GM23338 (cell line): Measurements from ENCODE around the gene CCDC122. TPM values are rescaled to one million over a fixed set of nuclear protein-coding genes. Genes with fewer than 3 reads are reported as not detected.

Experiments
- ATAC-seq: fragments of 200-7000 bp; cut with Tn5 transposase; 3 replicates; pipeline ENCODE4 v1.9.1; 2020
- DNase-seq: peaks from one replicate; pipeline ENCODE4 v3.0.0-alpha.2; 2015; ENCODE audit warnings: low spot score
- H2AFZ ChIP-seq: fragments of 200-600 bp; sonication (generic); 2 replicates; pipeline ENCODE4 v1.8.0; 2016; ENCODE audit warnings: antibody characterized with exemption, mild to moderate bottlenecking, moderate library complexity
- H3F3A ChIP-seq: fragments of 200-600 bp; sonication (generic); replicated peaks from 2 replicates; pipeline ENCODE4 v1.8.0; 2017; ENCODE audit warnings: antibody characterized with exemption, mixed run types, low read depth
- H3K27ac ChIP-seq: fragments of 200-600 bp; sonication (generic); 2 replicates; pipeline ENCODE4 v1.6.1; 2016; ENCODE audit warnings: low read depth
- H3K27me3 ChIP-seq: fragments of 200-600 bp; sonication (generic); 2 replicates; pipeline ENCODE4 v1.8.0; 2016; ENCODE audit warnings: mild to moderate bottlenecking, mixed run types, moderate library complexity; ENCODE audit not compliant: insufficient read depth
- H3K36me3 ChIP-seq: fragments of 200-600 bp; sonication (generic); 2 replicates; pipeline ENCODE4 v1.8.0; 2016; ENCODE audit warnings: mild to moderate bottlenecking; ENCODE audit not compliant: insufficient read depth
- H3K4me1 ChIP-seq: fragments of 200-600 bp; sonication (generic); 2 replicates; pipeline ENCODE4 v1.8.0; 2016; ENCODE audit warnings: mild to moderate bottlenecking, moderate library complexity; ENCODE audit not compliant: insufficient read depth
- H3K4me2 ChIP-seq: fragments of 200-600 bp; sonication (generic); 2 replicates; pipeline ENCODE4 v1.7.1; 2017; ENCODE audit warnings: mixed run types
- H3K4me3 ChIP-seq: fragments of 200-600 bp; sonication (generic); 2 replicates; pipeline ENCODE4 v1.6.1; 2016; ENCODE audit warnings: mixed run types
- H3K79me2 ChIP-seq: fragments of 200-600 bp; sonication (generic); replicated peaks from 2 replicates; pipeline ENCODE4 v1.8.0; 2017; ENCODE audit warnings: mild to moderate bottlenecking; ENCODE audit not compliant: insufficient read depth
- H3K9me2 ChIP-seq: fragments of 200-600 bp; sonication (generic); 2 replicates; pipeline ENCODE4 v1.8.0; 2017; ENCODE audit not compliant: insufficient read depth
- H4K20me1 ChIP-seq: fragments of 200-600 bp; sonication (generic); replicated peaks from 2 replicates; pipeline ENCODE4 v1.8.0; 2017; ENCODE audit warnings: mild to moderate bottlenecking; ENCODE audit not compliant: insufficient read depth
- H3K27ac Mint-ChIP-seq: 2 replicates; pipeline ENCODE4 v1.8.0; 2020; ENCODE audit warnings: inconsistent platforms, mild to moderate bottlenecking, moderate library complexity, mixed read lengths
- H3K27me3 Mint-ChIP-seq: 3 replicates; pipeline ENCODE4 v1.8.0; 2022; ENCODE audit warnings: low read depth, mild to moderate bottlenecking, moderate library complexity, mixed read lengths, inconsistent platforms; ENCODE audit not compliant: insufficient read depth, poor library complexity
- H3K36me3 Mint-ChIP-seq: 3 replicates; pipeline ENCODE4 v1.8.0; 2021; ENCODE audit warnings: low read depth, mild to moderate bottlenecking, inconsistent platforms, moderate library complexity, mixed read lengths
- H3K4me1 Mint-ChIP-seq: 3 replicates; pipeline ENCODE4 v1.8.0; 2020; ENCODE audit warnings: mild to moderate bottlenecking, inconsistent platforms, mixed read lengths
- H3K4me3 Mint-ChIP-seq: 3 replicates; pipeline ENCODE4 v1.8.0; 2021; ENCODE audit warnings: moderate library complexity, mild to moderate bottlenecking, inconsistent platforms, mixed read lengths
- H3K9me3 Mint-ChIP-seq: 3 replicates; pipeline ENCODE4 v1.8.0; 2020; ENCODE audit warnings: moderate library complexity, mild to moderate bottlenecking, inconsistent platforms, mixed read lengths
- EZH2 ChIP-seq: fragments of 200-600 bp; sonication (generic); IDR thresholded peaks from one replicate; pipeline ENCODE4 v1.8.0; 2017; ENCODE audit warnings: antibody characterized with exemption, mild to moderate bottlenecking, low read depth; ENCODE audit not compliant: unreplicated experiment
- POLR2AphosphoS5 ChIP-seq: IDR thresholded peaks from 2 replicates; pipeline ENCODE4 v1.6.1; 2016; ENCODE audit warnings: antibody characterized with exemption, low read depth
- ZNF331 ChIP-seq: fragments of 250-450 bp; sonication (Bioruptor Pico); IDR thresholded peaks from 2 replicates; pipeline ENCODE4 v1.5.0; 2020; ENCODE audit warnings: low read depth, mild to moderate bottlenecking, moderate library complexity
- polyA plus RNA-seq: library from polyadenylated mRNA; unstranded; fragments of >200 nt; fragmentation: Nextera tagmentation; extraction: Ambion mirVana; gene quantifications from 2 replicates; pipeline ENCODE4 v1.2.1, GENCODE V29; 2016
- total RNA-seq: library from RNA; depleted of rRNA; stranded (reverse); fragments of >200 nt; shearing (Covaris generic); gene quantifications from 2 replicates; pipeline ENCODE4 v1.2.3, GENCODE V29; 2014
- TF ChIP-seq, protein P1 (sequence below): fragments of 250-450 bp; sonication (Bioruptor Pico); IDR thresholded peaks from 2 replicates; pipeline ENCODE4 v1.5.0; 2020; ENCODE audit warnings: mild to moderate bottlenecking, moderate library complexity
- TF ChIP-seq, protein P2 (sequence below): IDR thresholded peaks from one replicate; pipeline ENCODE4 v1.6.1; 2018; ENCODE audit warnings: antibody characterized with exemption; ENCODE audit not compliant: unreplicated experiment

The CCDC122 gene
- total and polyA plus RNA-seq, 2 experiments from 2014 or later, result 7.5 to 30.6 TPM

DNA sequence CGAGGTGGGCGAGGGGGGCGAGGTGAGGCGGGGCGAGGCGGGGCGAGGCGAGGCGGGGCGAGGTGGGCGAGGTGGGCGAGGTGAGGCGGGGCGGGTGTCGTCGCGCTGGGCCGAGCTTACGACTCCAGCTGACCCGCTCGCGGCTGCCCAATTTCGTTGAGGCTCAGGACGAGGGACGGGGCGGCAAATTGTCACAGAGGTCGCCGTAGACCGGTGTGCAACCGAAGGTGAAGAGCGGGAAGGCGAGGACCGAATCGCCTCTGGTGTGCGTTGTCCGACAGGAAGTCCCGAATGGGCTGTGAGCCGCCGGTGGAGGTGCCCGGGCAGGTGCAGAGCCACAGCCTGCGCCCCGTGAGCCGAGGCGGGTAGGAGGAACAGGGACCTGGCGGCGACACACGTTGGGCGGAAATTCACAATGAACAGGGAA lies 228 bp upstream of the CCDC122 start, which contains the start of gene LACC1:
TSS of gene LACC1 (plus strand) at position 150 of the 427 bp plus-strand sequence. CDS start 1,082 bp downstream, outside the sequence.
- Histone ChIP-seq H3K9me2 (no peaks in the 10 kb centered on the region), H3F3A (no peaks in the 10 kb centered on the region), H3K27ac (no peak within 1 kb of the TSS), H3K27me3 (peaks cover 13% of the 10 kb centered on the region), H3K36me3 (no peaks in the 10 kb centered on the region), H3K79me2 (no peaks in the 10 kb centered on the region; the same call in 1 of the 2 replicates), H3K4me1 (peaks cover 27% of the 10 kb centered on the region), H3K4me3 (peak within 1 kb of the TSS; percentile 73), H2AFZ (peak within 1 kb of the TSS; percentile 67; the same call in 1 of the 2 replicates), H4K20me1 (no peaks in the 10 kb centered on the region), H3K4me2 (peak within 1 kb of the TSS; percentile 94)
- Mint-ChIP-seq H3K27ac (peak within 1 kb of the TSS; percentile 36; the same call in 1 of the 2 replicates), H3K4me3 (peak within 1 kb of the TSS; percentile 85), H3K4me1 (peaks cover 40% of the 10 kb centered on the region), H3K27me3 (peaks cover 5% of the 10 kb centered on the region), H3K36me3 (no peaks in the 10 kb centered on the region), H3K9me3 (no peaks in the 10 kb centered on the region)
- ATAC-seq (peak; percentile 72), DNase-seq (no peak)
- TF ChIP-seq, protein P1, sequence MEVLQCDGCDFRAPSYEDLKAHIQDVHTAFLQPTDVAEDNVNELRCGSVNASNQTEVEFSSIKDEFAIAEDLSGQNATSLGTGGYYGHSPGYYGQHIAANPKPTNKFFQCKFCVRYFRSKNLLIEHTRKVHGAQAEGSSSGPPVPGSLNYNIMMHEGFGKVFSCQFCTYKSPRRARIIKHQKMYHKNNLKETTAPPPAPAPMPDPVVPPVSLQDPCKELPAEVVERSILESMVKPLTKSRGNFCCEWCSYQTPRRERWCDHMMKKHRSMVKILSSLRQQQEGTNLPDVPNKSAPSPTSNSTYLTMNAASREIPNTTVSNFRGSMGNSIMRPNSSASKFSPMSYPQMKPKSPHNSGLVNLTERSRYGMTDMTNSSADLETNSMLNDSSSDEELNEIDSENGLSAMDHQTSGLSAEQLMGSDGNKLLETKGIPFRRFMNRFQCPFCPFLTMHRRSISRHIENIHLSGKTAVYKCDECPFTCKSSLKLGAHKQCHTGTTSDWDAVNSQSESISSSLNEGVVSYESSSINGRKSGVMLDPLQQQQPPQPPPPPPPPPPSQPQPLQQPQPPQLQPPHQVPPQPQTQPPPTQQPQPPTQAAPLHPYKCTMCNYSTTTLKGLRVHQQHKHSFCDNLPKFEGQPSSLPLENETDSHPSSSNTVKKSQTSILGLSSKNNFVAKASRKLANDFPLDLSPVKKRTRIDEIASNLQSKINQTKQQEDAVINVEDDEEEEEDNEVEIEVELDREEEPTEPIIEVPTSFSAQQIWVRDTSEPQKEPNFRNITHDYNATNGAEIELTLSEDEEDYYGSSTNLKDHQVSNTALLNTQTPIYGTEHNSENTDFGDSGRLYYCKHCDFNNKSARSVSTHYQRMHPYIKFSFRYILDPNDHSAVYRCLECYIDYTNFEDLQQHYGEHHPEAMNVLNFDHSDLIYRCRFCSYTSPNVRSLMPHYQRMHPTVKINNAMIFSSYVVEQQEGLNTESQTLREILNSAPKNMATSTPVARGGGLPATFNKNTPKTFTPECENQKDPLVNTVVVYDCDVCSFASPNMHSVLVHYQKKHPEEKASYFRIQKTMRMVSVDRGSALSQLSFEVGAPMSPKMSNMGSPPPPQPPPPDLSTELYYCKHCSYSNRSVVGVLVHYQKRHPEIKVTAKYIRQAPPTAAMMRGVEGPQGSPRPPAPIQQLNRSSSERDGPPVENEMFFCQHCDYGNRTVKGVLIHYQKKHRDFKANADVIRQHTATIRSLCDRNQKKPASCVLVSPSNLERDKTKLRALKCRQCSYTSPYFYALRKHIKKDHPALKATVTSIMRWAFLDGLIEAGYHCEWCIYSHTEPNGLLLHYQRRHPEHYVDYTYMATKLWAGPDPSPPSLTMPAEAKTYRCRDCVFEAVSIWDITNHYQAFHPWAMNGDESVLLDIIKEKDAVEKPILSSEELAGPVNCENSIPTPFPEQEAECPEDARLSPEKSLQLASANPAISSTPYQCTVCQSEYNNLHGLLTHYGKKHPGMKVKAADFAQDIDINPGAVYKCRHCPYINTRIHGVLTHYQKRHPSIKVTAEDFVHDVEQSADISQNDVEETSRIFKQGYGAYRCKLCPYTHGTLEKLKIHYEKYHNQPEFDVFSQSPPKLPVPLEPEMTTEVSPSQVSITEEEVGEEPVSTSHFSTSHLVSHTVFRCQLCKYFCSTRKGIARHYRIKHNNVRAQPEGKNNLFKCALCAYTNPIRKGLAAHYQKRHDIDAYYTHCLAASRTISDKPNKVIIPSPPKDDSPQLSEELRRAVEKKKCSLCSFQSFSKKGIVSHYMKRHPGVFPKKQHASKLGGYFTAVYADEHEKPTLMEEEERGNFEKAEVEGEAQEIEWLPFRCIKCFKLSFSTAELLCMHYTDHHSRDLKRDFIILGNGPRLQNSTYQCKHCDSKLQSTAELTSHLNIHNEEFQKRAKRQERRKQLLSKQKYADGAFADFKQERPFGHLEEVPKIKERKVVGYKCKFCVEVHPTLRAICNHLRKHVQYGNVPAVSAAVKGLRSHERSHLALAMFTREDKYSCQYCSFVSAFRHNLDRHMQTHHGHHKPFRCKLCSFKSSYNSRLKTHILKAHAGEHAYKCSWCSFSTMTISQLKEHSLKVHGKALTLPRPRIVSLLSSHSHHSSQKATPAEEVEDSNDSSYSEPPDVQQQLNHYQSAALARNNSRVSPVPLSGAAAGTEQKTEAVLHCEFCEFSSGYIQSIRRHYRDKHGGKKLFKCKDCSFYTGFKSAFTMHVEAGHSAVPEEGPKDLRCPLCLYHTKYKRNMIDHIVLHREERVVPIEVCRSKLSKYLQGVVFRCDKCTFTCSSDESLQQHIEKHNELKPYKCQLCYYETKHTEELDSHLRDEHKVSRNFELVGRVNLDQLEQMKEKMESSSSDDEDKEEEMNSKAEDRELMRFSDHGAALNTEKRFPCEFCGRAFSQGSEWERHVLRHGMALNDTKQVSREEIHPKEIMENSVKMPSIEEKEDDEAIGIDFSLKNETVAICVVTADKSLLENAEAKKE, result no peak
- TF ChIP-seq, protein P2, sequence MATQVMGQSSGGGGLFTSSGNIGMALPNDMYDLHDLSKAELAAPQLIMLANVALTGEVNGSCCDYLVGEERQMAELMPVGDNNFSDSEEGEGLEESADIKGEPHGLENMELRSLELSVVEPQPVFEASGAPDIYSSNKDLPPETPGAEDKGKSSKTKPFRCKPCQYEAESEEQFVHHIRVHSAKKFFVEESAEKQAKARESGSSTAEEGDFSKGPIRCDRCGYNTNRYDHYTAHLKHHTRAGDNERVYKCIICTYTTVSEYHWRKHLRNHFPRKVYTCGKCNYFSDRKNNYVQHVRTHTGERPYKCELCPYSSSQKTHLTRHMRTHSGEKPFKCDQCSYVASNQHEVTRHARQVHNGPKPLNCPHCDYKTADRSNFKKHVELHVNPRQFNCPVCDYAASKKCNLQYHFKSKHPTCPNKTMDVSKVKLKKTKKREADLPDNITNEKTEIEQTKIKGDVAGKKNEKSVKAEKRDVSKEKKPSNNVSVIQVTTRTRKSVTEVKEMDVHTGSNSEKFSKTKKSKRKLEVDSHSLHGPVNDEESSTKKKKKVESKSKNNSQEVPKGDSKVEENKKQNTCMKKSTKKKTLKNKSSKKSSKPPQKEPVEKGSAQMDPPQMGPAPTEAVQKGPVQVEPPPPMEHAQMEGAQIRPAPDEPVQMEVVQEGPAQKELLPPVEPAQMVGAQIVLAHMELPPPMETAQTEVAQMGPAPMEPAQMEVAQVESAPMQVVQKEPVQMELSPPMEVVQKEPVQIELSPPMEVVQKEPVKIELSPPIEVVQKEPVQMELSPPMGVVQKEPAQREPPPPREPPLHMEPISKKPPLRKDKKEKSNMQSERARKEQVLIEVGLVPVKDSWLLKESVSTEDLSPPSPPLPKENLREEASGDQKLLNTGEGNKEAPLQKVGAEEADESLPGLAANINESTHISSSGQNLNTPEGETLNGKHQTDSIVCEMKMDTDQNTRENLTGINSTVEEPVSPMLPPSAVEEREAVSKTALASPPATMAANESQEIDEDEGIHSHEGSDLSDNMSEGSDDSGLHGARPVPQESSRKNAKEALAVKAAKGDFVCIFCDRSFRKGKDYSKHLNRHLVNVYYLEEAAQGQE, result no peak
- TF ChIP-seq EZH2 (no peak), ZNF331 (CRISPR knock-in tag) (no peak), POLR2AphosphoS5 (peak; percentile 61)
